Activated CD4-positive, alpha-beta T cell treated with anti-CD3 and anti-CD28 coated beads, Interleukin-2, Interleukin-4, amounts not matched to agents 100 ng/mL and 50 ng/mL, durations not matched to agents 16 hours and 8 hours (primary cell): ENCODE measurements around the gene GFAP.

Experiments used
- DNase-seq: peaks from one replicate; pipeline ENCODE4 v3.0.0-alpha.2; 2020; ENCODE audit warnings: low spot score

GFAP gene

GRCh38 chr17:44931376-44931775 is 16.1 kb upstream of the GFAP start:
- DNase-seq, result no peak

DNA sequence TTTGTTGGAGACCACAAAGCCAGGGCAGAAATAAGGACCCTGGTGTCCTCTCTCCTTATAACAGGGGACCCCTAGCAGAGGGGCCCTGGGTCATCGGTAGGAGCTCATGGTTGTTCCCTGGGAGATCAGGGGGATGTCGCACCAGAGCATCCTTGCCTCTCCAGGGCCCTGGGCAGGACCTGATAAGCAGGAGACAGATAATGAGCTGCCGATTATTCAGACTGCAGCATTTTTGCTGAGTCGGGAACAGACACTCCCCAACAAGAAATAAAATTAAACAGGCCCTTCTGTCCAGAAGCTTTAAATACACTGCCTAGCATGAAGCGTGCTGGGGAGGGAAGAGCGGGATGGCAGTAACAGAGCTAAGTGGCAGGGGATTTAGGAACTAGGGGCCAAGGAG is 15.4 kb upstream of the GFAP start:
- DNase-seq, result no peak

DNA sequence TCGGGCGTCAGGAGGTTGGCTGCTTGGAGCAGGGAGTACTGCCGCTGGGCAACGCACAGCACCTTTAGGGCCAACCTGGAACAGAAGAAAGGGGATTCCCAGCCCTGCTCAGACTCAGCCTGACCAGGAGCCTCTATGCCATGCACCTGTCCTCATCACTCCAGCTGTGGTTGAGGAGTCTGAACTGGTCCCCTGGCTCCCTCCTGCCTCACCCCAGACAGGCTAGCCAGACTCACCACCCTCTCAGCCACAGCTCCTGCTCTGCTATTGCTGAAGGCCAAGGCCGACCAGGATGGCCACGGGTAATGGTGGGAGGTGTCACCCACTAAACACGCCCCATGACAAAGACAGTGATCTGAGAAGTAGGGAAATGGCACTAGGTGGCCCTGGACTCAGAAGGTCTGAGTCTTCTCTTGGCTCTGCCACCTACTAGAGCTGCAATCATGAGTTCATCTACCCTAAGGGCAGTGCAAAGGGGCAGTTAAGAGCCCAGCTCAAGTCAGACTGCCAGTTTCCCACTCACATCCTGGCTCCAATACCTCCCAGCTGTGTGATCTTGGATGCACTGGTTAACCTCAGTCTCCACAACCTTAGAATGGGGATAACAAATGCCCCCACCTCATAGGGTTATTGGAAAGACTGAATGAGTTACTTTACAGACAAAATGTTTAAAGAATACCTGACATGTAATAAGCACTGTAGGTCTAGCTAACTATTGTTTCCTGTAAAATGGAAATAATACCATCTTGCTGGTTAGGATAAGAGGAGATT is 13.8 kb upstream of the GFAP start:
- no peak for DNase-seq

GRCh38 chr17:44928136-44928535 is 12.8 kb upstream of the GFAP start:
- no peak for DNase-seq

- DNase-seq, result no peak
Measured at GRCh38 chr17:44927696-44928095, 12.4 kb upstream of the GFAP start.

- no peak for DNase-seq
Measured at GRCh38 chr17:44926821-44927525, 11.7 kb upstream of the GFAP start.

DNA sequence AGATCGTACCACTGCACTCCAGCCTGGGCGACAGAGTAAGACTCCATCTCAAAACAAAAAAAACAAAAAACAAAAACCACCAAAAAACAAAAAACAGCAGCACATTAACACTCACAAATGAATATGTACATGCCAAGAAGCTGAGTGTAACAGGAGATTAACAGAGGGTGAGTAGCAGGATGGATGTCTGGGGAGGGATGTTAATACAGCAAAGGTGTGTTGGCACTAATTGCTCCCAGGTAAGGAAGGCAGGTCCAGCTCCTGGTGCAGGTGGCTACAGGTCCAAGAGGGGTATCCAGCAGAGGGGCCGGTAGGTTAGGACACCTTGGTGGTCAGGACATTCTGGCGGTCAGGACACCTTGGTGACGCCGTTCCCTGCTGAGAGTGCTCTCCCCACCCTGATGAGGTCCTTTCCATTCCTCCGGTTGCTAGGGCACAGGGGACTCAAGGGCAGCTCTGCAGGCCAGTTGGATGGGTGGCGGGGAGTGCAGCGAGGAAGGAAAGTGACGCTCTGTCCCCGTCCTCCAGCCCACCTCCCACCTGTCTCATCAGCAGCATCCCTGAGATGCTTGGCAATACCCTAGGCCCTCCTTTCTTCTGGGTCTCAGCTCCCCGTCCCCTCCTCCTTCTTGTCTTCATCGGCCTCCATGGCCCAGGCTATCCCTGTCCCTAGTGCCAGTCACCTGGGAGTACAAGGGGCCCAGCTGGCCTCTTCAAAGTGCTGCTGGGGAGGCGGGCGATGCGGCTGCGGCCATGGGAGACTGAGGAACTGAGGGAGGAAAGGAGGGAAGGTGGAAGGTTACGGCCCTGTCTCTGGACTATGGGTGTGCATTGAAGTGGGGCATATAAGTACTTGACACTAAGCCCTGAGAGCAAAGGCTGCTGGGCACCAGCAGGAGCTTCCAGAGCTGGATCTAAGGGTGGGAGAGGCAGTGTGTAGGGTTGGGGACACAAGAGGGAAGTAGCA is 10.7 kb upstream of the GFAP start:
- no peak for DNase-seq

DNA sequence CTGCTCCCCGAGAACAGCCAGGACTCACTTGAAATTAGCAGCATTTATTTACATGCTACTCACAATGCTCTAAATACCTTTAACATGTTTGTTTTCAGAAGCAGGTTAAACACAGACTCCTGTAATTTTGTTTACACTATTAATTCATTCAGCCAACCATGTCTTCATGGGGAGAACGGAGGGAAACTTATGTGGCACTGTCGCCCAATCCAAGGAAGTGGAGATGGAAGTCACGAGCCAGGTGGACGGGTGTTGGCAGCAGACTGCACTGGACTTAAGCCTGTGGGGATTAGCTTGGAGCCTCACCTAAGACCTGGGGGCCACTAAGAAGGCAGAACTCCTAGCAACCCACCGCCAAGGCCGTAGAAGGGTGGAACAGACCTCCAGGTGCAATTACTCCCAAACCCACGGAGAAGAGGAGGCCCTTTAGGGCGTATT is 8.8 kb upstream of the GFAP start:
- DNase-seq, result no peak

GRCh38 chr17:44922746-44923470 is 7.6 kb upstream of the GFAP start:
- DNase-seq, result no peak

DNA sequence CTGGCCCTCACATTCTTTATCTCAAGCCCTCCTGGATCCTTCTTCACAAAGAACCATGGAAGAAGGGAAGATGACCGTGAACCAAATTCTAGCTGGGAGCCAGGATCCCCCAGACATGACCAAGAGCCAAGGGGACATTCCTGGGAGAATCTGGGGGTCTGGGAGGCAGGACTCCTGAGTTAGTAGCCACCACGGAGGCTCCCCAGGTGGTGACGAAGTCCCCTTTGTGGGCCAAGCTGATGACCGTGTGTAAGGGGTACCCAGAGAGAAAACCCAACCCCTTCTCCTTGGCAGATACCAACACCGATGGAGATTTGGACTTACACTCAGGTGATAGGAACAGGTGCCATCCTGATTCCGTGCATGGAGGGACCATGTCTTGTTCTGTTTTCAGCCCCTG is 6.8 kb upstream of the GFAP start:
- DNase-seq, result no peak

- DNase-seq, result no peak
Measured at GRCh38 chr17:44921122-44921882, 6.0 kb upstream of the GFAP start.

- DNase-seq, result no peak
Measured at GRCh38 chr17:44920565-44920940, 5.3 kb upstream of the GFAP start.

GRCh38 chr17:44919885-44920564 is 4.7 kb upstream of the GFAP start:
- DNase-seq, result peak; percentile 51

DNA sequence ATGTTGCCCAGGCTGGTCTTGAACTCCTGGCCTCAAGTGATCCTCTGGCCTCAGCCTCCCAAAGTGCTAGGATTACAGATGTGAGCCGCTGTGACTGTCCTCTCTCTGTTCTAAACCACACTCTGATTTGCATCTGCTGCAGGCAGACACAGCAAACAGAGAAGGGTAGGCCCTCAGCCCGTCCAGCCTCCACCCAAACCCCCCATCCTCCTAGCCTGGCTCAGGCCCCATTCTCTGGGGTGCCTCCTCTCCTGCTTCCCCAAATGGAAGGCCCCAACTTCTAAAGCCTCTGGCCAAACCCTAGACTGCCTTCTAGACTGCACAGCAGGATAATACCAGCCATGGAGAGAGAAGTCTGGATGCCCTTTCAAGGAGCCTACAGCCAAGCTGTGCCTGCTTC is 4.1 kb upstream of the GFAP start:
- DNase-seq, result no peak

- DNase-seq, result no peak
Measured at GRCh38 chr17:44918006-44918405, 2.7 kb upstream of the GFAP start.

DNA sequence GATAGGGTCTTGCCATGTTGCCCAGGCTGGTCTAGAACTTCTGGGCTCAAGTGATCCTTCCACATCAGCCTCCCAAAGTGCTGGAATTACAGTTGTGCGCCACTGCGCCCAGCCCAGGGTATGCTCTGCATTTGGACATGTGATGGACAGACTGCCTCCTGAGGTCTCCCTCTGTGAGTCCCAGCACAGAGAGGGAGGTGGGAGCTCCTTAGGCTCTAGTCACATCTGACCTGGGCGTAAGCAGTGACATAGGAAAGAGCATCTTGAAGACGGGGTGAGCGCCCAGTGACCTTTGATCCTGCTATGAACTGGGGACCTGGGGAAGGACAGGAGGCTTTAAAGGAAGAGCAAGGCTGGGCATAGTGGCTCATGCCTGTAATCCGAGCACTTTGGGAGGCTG is 2.2 kb upstream of the GFAP start:
- DNase-seq, result no peak

- DNase-seq, result no peak
Measured at GRCh38 chr17:44916781-44917241, 1.5 kb upstream of the GFAP start.

DNA sequence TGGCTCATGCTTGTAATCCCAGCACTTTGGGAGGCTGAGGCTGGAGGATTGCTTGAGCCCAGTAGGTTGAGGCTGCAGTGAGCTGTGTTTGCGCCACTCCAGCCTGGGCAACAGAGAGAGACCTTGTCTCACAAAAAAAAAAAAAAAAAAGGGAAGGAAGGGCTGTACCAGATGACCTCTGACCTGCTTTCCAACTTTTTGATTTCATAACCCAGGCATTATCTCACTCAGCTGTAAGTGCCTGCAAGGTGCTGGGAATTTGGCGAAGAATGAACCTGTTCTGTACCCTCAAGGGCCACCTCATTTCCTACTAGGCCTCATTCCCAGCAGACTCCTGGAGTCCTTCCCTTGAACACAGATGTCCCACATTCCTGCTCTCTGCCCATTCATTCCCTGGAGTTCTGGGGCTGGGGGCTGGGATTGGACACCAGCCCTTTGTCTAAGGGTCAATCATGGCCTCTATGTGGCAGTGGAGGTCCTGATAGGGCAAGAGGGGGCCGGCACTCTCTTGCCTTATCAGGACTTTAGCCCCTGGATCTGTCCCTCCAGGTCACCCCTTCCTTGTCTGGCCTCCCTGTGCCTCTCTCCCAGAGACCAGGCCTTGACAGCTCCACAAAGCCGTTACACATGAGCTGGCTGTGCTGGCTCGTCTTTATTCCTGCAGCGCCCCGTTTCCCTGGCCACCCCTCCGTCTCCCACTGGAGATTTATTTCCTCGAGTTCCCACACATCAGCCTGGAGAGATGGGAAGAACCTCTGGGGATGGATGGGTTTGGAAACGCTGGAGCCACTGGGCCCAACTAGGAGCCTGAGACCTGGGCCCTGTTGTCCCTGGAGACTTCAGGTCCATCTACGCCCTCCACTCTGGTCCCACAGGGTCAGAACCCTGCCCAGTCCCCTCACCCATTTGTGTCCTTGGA is 821 bp upstream of the GFAP start:
- DNase-seq, result no peak

DNA sequence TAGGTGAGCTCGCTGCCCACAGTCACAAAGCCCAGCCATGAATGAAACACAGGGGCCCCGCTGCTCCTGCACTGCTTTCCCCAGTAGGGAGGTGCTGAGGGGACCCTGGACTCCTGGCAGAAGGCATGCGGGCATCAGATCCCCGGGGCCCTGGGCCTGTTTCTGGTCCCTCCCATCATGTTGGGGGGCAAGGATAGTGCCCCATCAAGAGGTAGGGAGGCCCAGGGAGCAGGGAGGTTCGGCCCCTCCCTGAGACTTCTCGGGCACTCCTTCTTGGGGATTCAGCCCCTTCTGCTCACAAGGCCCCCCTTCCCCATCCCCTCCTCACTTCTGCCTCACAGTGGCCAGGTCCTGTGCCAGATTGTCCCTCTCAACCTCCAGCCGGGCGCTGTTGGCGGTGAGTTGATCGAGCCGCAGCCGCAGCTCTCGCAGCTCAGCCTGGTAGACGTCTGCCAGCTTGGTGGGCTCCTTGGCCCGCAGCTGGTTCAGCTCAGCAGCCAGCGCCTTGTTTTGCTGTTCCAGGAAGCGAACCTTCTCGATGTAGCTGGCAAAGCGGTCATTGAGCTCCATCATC is 515 bp downstream of the GFAP start:
- DNase-seq, result no peak
